Lower lobe of right lung (tissue), 2 donors: ENCODE measurements around the gene NAV2. TPM values are rescaled to one million over a fixed set of nuclear protein-coding genes. Genes with fewer than 3 reads are reported as not detected.

Source experiments
- ATAC-seq, 2 donors: fragments of 200-7000 bp; cut with Tn5 transposase; one replicate each; pipeline ENCODE4 v1.9.1; 2020 to 2022; ENCODE audit warnings: mild to moderate bottlenecking in 2 of 2, moderate library complexity in 2 of 2
- DNase-seq: peaks from one replicate; pipeline ENCODE4 v3.0.0-alpha.2; 2020
- H3K27ac ChIP-seq: fragments of 200-600 bp; one replicate; pipeline ENCODE4 v1.8.0; 2022
- H3K27me3 ChIP-seq: fragments of 200-600 bp; one replicate; pipeline ENCODE4 v1.8.0; 2022; ENCODE audit warnings: low read depth
- H3K36me3 ChIP-seq: fragments of 200-600 bp; one replicate; pipeline ENCODE4 v1.8.0; 2022; ENCODE audit warnings: mild to moderate bottlenecking
- H3K4me1 ChIP-seq: fragments of 200-600 bp; one replicate; pipeline ENCODE4 v1.8.0; 2022
- H3K4me3 ChIP-seq: fragments of 200-600 bp; one replicate; pipeline ENCODE4 v1.8.0; 2022; ENCODE audit warnings: mild to moderate bottlenecking
- H3K9me3 ChIP-seq: fragments of 200-600 bp; one replicate; pipeline ENCODE4 v1.8.0; 2022
- intact Hi-C: fragments of 100-400 bp; cut with DNase I; formaldehyde crosslinking; loops from one replicate; pipeline ENCODE4 v1.11.0; 2022
- total RNA-seq: library from RNA; stranded (reverse); fragmentation: NEBNext Ultra II Directional; extraction: Animal tissue kit (Norgen Biotek cat#: 25700); gene quantifications from one replicate; pipeline ENCODE4 v1.2.1, GENCODE V29; 2021
- TF ChIP-seq, protein P1 (sequence below): fragments of 200-600 bp; IDR thresholded peaks from one replicate; pipeline ENCODE4 v1.8.0; 2022; ENCODE audit warnings: antibody characterized with exemption, mild to moderate bottlenecking
- donor health status: DM: no; HTN: yes; CAD: no; lungs with severe emphysema.

The NAV2 gene
- total RNA-seq, 1 donor from 2014 or later: 36.9 TPM

DNA sequence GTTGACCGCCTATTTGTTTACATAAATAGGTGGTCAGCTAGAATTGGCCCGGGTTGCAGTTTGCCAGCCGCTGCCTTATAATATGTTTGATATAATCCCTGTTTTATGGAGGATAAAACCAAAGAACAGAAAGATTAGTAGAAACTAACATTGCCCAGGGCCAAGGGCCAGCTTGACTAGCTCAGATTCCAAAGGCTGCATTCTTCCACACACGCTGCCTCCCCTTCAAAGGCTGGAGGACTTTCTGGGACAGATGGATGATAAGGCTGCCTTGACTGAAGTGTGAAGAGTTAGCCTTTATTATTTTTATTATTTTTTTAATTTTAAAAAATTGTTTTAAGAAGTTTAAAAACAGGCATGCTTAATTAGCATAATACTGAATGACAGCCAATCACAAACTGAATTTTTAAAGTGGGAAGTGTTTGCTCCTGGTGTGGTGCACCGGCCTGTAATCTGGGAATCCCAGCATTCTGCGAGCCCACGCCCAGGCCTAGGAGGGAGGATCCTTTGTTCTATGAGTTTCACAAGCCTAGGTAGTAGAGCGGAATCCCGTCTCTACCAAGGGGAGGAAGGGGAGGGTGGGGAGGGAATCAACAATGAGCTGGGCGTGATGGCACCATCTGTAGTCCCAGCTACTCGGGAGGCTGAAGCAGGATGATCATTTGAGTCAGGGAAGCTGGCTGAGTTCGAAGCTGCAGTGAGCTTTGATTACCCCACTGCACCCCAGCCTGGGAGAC lies 114.9 kb downstream of the NAV2 start:
- ATAC-seq (no peak), DNase-seq (no peak)
- Histone ChIP-seq H3K27ac (no peak overlapping the region), H3K4me1 (peaks cover 13% of the 10 kb centered on the region), H3K4me3 (no peak overlapping the region), H3K36me3 (no peaks in the 10 kb centered on the region), H3K27me3 (no peaks in the 10 kb centered on the region), H3K9me3 (no peaks in the 10 kb centered on the region)
- intact Hi-C loops: no loop called here
- TF ChIP-seq, protein P1, sequence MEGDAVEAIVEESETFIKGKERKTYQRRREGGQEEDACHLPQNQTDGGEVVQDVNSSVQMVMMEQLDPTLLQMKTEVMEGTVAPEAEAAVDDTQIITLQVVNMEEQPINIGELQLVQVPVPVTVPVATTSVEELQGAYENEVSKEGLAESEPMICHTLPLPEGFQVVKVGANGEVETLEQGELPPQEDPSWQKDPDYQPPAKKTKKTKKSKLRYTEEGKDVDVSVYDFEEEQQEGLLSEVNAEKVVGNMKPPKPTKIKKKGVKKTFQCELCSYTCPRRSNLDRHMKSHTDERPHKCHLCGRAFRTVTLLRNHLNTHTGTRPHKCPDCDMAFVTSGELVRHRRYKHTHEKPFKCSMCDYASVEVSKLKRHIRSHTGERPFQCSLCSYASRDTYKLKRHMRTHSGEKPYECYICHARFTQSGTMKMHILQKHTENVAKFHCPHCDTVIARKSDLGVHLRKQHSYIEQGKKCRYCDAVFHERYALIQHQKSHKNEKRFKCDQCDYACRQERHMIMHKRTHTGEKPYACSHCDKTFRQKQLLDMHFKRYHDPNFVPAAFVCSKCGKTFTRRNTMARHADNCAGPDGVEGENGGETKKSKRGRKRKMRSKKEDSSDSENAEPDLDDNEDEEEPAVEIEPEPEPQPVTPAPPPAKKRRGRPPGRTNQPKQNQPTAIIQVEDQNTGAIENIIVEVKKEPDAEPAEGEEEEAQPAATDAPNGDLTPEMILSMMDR: no peak

DNA sequence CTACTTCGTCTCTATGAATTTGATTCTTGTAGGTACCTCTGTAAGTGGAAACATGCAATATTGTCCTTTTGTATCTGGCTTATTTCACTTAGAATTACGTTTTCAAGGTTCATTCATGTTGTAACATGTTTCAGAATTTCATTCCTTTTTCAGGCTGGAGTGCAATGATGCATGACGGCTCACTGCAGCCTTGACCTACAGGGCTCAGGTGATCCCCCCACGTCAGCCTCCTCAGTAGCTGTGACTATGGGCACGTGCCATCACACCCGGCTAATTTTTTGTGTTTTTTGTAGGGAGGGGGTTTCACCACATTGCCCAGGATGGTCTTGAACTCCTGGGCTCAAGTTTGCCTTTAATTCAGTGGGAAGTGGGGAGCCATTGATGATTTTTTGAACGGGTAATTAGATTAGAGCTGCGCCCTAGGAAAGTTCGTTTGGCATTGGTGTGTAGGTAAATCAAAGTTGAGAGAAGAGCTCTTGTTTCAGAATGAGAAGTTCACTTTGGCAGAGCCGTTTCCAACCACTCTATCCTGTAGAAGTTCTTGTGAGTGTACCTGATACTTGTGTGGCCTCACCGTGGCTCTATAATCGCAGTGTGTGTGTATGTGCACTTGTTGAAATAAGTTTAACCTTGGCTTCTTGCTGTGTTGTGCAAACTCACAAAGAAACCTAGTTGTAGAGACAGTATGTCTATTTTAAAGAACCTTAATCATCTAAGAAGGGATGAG lies 115.9 kb downstream of the NAV2 start:
- peaks cover 13% of the 10 kb centered on the region for H3K4me1 ChIP-seq
- peaks cover 1% of the 10 kb centered on the region for H3K36me3 ChIP-seq
- no peak overlapping the region for H3K27ac ChIP-seq
- DNase-seq: no peak
- H3K9me3 ChIP-seq: no peaks in the 10 kb centered on the region
- TF ChIP-seq, protein P1: no peak
- peak; percentile 31 to 48 for ATAC-seq
- H3K4me3 ChIP-seq: no peak overlapping the region
- intact Hi-C loops: no loop called here
- no peaks in the 10 kb centered on the region for H3K27me3 ChIP-seq

GRCh38 chr11:19829109-19829837 lies 116.6 kb downstream of the NAV2 start:
- no peak overlapping the region for H3K4me3 ChIP-seq
- no peak for DNase-seq
- H3K27me3 ChIP-seq: no peaks in the 10 kb centered on the region
- ATAC-seq: peak; percentile 69 to 72
- TF ChIP-seq, protein P1: no peak
- H3K9me3 ChIP-seq: no peaks in the 10 kb centered on the region
- intact Hi-C loops: no loop called here
- peaks cover 4% of the 10 kb centered on the region for H3K36me3 ChIP-seq
- peaks cover 13% of the 10 kb centered on the region for H3K4me1 ChIP-seq
- H3K27ac ChIP-seq: no peak overlapping the region

GRCh38 chr11:19832086-19832750 lies 119.6 kb downstream of the NAV2 start:
- Histone ChIP-seq H3K4me1 (peaks cover 13% of the 10 kb centered on the region), H3K27ac (no peak overlapping the region), H3K9me3 (no peaks in the 10 kb centered on the region), H3K4me3 (no peak overlapping the region), H3K27me3 (no peaks in the 10 kb centered on the region), H3K36me3 (peaks cover 4% of the 10 kb centered on the region)
- TF ChIP-seq, protein P1: no peak
- intact Hi-C loops: no loop called here
- ATAC-seq (no peak), DNase-seq (no peak)

- TF ChIP-seq, protein P1: no peak
- DNase-seq (no peak), ATAC-seq (no peak)
- intact Hi-C loops: no loop called here
- Histone ChIP-seq H3K9me3 (no peaks in the 10 kb centered on the region), H3K27ac (no peak overlapping the region), H3K4me1 (peaks cover 8% of the 10 kb centered on the region), H3K4me3 (no peak overlapping the region), H3K27me3 (no peaks in the 10 kb centered on the region), H3K36me3 (peaks cover 4% of the 10 kb centered on the region)
Measured at GRCh38 chr11:19832901-19833300, 120.3 kb downstream of the NAV2 start.
